T47D (cell line): ENCODE measurements around the gene ZDHHC1.

Source experiments
- DNase-seq, 2 experiments: peaks; one replicate each; pipeline versions ENCODE4 v3.0.0 to v3.0.0-alpha.2; 2011 to 2012; ENCODE audit warnings: low read depth in 1 of 2, low spot score in 1 of 2
- JUND ChIP-seq: IDR thresholded peaks from 2 replicates; pipeline ENCODE4 v1.6.1; 2012; ENCODE audit warnings: low read depth
- in situ Hi-C: cut with HindIII; loops from 2 replicates; pipeline ENCODE4 v1.10.0; 2016; ENCODE audit warnings: low sequenced_read_pairs, low pct_unique_long_range_greater_than_20kb

Gene ZDHHC1

DNA sequence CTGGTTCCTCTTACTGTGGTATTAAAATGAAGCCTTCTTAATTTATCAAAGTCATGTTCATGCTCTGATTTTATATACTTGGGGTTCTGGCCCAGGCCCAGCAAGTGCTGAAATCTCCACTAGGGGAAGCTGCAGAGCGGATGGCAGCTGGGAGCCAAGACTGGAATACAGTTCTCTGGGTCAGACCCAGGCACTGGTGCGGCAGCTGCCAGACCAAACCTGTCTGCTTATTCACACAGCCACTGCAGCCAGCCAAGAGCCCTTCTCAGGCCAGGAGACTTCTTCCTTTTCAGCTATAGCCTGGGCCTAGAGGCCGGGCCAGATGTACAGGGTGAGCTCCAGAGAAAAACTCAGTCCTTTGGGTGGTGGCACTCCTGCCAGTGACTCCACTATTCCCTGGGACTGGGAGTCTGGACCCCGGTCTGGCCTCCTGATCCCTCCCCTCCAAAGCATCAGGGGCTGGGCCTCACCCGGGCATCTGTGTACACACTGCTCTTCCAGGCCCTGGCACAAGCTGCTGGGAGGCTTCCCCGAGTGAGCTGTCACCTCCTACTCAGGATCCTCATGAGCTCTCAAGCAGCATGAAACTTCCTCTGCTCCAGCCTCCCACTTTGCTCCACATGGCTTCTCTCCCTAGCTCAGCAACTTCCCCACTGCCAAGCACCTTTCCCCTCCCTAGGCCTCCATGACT lies 40.3 kb upstream of the ZDHHC1 start:
- no peak for TF ChIP-seq JUND
- in situ Hi-C loops: no loop called here
- peak in 1 of 2 experiments; percentile 56 for DNase-seq

GRCh38 chr16:67454852-67455251 lies 38.6 kb upstream of the ZDHHC1 start:
- TF ChIP-seq JUND: no peak

GRCh38 chr16:67454104-67454503 lies 37.8 kb upstream of the ZDHHC1 start:
- no peak for TF ChIP-seq JUND
- no peak for DNase-seq
- in situ Hi-C loops: no loop called here

More at GRCh38 chr16:67454852-67455251, 38.6 kb upstream of the ZDHHC1 start:
- in situ Hi-C loops: no loop called here
- no peak for DNase-seq

DNA sequence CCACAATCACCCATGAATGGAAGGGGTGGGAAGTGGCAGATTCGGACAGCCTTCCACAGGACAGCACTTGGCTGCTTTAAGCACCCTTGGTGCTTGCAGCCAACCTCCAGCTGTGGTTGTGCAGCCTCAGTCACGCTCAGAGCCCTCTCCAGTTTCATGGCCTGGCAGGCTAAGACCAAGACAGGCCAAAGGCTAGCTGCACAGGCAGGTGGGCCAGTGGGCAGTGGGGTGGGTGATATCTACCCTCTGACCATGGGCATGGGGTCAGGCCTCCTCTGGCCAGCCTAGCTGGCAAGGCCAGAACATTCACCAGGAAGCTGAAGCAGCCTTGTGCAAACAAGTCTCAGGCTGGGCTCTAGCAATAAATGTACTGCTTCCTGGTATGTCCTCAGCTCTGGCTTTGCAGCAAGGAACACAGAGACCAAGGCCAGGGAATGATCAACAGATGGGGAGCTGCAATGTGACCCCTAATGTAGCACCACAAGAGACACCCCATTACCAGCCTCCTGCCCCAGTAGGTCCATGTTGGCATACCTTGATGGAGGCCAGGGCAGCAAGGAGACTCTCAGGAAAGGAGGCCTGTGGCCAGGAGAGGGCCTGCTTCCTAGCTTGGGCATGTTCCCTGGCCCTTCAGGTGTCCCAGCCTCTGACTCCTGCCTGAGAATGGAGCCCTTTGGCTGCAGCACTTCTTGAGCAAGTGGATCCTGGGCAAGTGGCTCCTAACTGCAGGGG lies 35.6 kb upstream of the ZDHHC1 start:
- peak; percentile 68 to 76 for DNase-seq
- TF ChIP-seq JUND: no peak
- in situ Hi-C loops: no loop called here

DNA sequence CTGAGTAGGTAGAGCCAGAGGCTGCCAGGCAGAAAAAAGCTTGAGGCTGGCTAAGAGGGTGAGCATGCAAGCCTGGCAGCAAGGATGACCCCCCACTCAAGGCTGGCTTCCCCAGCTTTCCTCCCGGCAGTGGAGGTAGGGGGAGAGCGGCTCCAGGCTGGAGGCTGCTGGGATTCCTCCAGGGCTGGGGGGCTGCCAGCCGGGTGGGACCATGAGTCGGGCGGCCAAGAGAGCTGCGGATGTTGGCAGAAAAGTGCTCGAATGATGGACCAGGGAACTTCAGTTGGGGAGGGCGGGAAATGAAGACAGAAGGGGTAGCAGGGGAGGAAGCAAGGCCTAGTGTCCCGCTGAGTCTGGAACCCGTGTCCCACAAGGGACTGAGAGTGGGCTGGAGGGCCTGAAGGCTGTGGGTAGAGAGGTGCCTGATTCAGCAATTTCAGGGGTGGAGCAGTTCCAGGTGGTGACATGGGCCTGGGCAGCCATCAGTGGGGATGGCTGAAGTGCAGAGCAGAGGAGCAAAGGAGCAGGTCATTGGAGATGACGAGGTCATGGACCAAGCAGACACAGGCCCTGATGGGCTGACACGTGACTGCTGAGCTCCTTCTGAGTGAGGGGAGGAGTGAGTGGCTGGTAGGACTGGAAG lies 34.9 kb upstream of the ZDHHC1 start:
- DNase-seq: no peak
- TF ChIP-seq JUND: no peak
- in situ Hi-C loops: no loop called here

GRCh38 chr16:67449739-67450138 lies 33.5 kb upstream of the ZDHHC1 start:
- DNase-seq: no peak
- in situ Hi-C loops: no loop called here
- TF ChIP-seq JUND: no peak

- TF ChIP-seq JUND: no peak
- no peak for DNase-seq
- in situ Hi-C loops: no loop called here
Observed at GRCh38 chr16:67449336-67449735, 33.1 kb upstream of the ZDHHC1 start.

DNA sequence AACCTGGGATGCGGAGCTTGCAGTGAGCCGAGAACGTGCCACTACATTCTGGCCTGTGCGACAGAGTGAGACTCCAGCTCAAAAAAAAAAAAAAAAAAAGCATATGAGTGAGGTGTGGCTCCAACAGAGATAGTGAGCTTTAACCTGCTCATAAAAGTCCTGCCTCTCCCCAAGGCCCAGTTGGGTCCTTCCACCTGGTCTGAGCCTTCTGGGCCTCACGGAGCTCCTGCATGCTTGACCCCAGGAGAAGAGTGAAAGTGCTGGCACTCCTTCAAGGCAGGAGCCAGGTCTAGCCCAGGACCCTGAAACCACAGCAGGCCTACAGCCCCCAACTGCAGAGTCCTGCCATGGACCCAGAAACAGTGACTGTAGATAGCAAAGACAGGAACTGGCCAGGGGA lies 32.3 kb upstream of the ZDHHC1 start:
- DNase-seq: no peak
- no peak for TF ChIP-seq JUND
- in situ Hi-C loops: no loop called here

DNA sequence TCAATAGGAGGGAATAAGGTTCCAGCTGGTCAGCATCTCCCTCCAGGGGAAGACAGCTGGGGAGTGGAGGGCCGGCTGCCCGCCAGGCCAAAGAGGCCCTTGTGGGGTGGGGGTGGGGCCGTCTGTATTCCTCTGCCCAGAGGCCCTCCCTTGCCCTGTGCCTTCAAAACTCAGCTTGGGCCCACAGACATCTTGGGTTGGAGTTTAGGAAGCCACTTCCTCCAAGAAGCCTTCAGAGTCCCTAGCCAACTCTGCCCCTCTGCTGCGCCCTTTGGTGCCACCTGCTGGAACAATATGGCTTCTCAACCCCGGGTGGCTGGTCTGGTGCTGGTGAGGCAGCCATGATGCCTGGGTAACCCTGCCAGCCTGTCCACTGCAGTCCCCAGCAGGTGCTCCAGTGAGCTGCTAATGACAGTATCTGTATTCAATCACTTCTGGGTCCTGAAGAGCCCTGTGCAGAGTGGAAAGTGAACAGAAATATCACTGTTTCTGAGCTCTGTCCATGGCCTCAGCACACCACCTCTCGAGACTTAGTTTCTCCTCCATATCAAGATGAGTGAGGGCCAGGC lies 31.3 kb upstream of the ZDHHC1 start:
- in situ Hi-C loops: no loop called here
- TF ChIP-seq JUND: no peak
- peak in 1 of 2 experiments; percentile 69 for DNase-seq

- in situ Hi-C loops: no loop called here
- no peak for DNase-seq
Observed at GRCh38 chr16:67446968-67447507, 30.8 kb upstream of the ZDHHC1 start.

GRCh38 chr16:67445913-67446907 lies 29.9 kb upstream of the ZDHHC1 start:
- no peak for DNase-seq
- in situ Hi-C loops: no loop called here
- no peak for TF ChIP-seq JUND

More at GRCh38 chr16:67446968-67447507, 30.8 kb upstream of the ZDHHC1 start:
- no peak for TF ChIP-seq JUND
